GM10248 (cell line): Measurements from ENCODE around the gene CA10.
A peak's percentile ranks its signal among the peaks of the same experiment; 100 is the strongest.

Source experiments
- CTCF ChIA-PET: fragments of 300-600 bp; sonication (Branson Sonifier 250); formaldehyde crosslinking; extraction: SDS; loops from one replicate; lab custom pipeline; 2021; ENCODE audit warnings: antibody characterized with exemption; lab: Yijun Ruan, JAX
- POLR2A ChIA-PET: fragments of 350-650 bp; sonication (Branson Sonifier 250); formaldehyde crosslinking; extraction: SDS; loops from one replicate; lab custom pipeline; 2020; ENCODE audit warnings: antibody characterized with exemption; lab: Yijun Ruan, JAX
- DNase-seq: peaks from one replicate; pipeline ENCODE4 v3.0.0; 2012; ENCODE audit errors: extremely low spot score
- CTCF ChIP-seq: IDR thresholded peaks from 2 replicates; pipeline ENCODE4 v1.5.1; 2012; ENCODE audit warnings: mild to moderate bottlenecking, low read depth; ENCODE audit errors: extremely low read depth, missing control alignments, control extremely low read depth

Gene CA10

GRCh38 chr17:52178012-52178411 is 19.5 kb upstream of the CA10 start:
- CTCF ChIA-PET: interaction anchor here (1.3 kb wide), 1 partner anchor 12 kb away, joined by 3 read pairs; no protein-coding TSS in a partner anchor
- no peak for TF ChIP-seq CTCF
- POLR2A ChIA-PET: no interaction called here
- DNase-seq: no peak

- ChIA-PET CTCF (no interaction called here), POLR2A (no interaction called here)
- TF ChIP-seq CTCF: peak; percentile 15
- DNase-seq: no peak
These were observed 12.6 kb upstream of the CA10 start for GRCh38 chr17:52170963-52171572.

- no peak for TF ChIP-seq CTCF
- POLR2A ChIA-PET: no interaction called here
- CTCF ChIA-PET: no interaction called here
- no peak for DNase-seq
These were observed 1.6 kb upstream of the CA10 start for GRCh38 chr17:52160136-52160567.

- no peak for DNase-seq
- no peak for TF ChIP-seq CTCF
- ChIA-PET CTCF (no interaction called here), POLR2A (no interaction called here)
These were observed 977 bp upstream of the CA10 start for GRCh38 chr17:52159246-52160135.

- POLR2A ChIA-PET: no interaction called here
- no peak for TF ChIP-seq CTCF
- CTCF ChIA-PET: no interaction called here
- no peak for DNase-seq
These were observed 688 bp downstream of the CA10 start for GRCh38 chr17:52157603-52158449.
